ENCODE data around the gene TRAF7.

DNA sequence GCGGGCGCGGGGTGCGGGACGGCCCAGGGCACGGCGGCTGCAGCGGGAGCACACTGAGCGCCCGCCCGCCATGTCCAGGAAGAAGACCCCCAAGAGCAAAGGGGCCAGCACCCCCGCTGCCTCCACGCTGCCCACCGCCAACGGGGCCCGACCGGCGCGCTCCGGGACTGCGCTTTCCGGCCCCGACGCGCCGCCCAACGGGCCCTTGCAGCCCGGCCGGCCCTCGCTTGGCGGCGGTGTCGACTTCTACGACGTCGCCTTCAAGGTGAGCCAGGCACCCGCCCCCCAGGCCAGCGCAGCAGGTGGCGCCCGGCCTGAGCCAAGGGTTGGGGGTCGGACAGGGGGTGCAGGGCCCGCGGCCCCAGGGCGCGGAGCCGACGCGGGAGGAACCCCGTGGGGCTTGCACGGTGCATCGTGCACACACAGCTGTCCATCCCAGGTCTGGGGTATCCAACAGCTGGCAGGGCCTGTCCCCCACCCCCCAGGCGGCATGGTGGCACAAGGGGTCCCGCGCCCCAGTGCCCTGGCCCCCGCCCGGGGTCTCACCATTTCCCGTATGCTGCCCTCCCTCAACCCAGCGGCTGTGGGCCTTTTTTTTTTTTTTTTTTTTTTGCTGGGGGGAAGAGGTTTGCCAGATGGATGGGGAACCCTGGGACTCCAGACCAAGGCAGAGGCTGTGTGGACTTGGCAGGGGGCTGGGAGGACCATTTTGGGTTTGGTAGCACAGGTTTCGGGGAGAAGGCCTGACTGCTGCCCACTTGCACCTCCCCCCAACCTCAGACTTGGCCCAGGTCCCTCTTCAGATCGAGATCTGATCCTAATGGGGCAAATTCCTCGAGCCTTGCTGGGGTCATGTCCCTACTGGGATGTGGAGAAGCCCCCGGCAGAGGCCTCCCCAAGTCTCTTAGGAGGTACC lies 6.6 kb upstream of the TRAF7 start:
- TF ChIP-seq, protein P1, sequence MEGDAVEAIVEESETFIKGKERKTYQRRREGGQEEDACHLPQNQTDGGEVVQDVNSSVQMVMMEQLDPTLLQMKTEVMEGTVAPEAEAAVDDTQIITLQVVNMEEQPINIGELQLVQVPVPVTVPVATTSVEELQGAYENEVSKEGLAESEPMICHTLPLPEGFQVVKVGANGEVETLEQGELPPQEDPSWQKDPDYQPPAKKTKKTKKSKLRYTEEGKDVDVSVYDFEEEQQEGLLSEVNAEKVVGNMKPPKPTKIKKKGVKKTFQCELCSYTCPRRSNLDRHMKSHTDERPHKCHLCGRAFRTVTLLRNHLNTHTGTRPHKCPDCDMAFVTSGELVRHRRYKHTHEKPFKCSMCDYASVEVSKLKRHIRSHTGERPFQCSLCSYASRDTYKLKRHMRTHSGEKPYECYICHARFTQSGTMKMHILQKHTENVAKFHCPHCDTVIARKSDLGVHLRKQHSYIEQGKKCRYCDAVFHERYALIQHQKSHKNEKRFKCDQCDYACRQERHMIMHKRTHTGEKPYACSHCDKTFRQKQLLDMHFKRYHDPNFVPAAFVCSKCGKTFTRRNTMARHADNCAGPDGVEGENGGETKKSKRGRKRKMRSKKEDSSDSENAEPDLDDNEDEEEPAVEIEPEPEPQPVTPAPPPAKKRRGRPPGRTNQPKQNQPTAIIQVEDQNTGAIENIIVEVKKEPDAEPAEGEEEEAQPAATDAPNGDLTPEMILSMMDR (conservative IDR thresholded peaks at IDR 0.05), result no peak
- no peak for TF ChIP-seq EZH2 (IDR thresholded peaks at IDR 0.05; ENCODE audit: low read depth)

All from PC-9 (cell line).